PFSK-1 (cell line): Measurements from ENCODE around the gene RGP1.

Experiments used
- FOXP2 ChIP-seq: optimal IDR thresholded peaks from 2 replicates; pipeline ENCODE3; 2011; ENCODE audit warnings: borderline replicate concordance, control low read depth, inconsistent platforms; ENCODE audit not compliant: insufficient read depth; ENCODE audit errors: extremely low read length, extremely low read depth
- POLR2AphosphoS5 ChIP-seq: IDR thresholded peaks from 2 replicates; pipeline ENCODE4 v1.6.1; 2012; ENCODE audit warnings: low read depth, mild to moderate bottlenecking, control low read depth, low read length, moderate library complexity
- SIN3A ChIP-seq: IDR thresholded peaks from 2 replicates; pipeline ENCODE4 v1.6.1; 2012; ENCODE audit warnings: mild to moderate bottlenecking, low read length, moderate library complexity, borderline replicate concordance; ENCODE audit not compliant: insufficient read depth
- TAF1 ChIP-seq: IDR thresholded peaks from 2 replicates; pipeline ENCODE4 v1.6.1; 2012; ENCODE audit warnings: low read length, control low read depth, borderline replicate concordance; ENCODE audit not compliant: insufficient read depth
- TF ChIP-seq, protein P1 (sequence below), 2 experiments: IDR thresholded peaks; 2 replicates each; pipeline versions ENCODE4 v1.6.1 to v1.8.0; 2011 to 2012; ENCODE audit warnings: low read depth in 2 of 2, low read length in 2 of 2, control low read depth in 1 of 2, inconsistent platforms in 1 of 2, mild to moderate bottlenecking in 1 of 2, moderate library complexity in 1 of 2; ENCODE audit not compliant: insufficient read depth in 1 of 2

The RGP1 gene

GRCh38 chr9:35771075-35771433 lies 22.0 kb downstream of the RGP1 start:
- TF ChIP-seq, protein P1, sequence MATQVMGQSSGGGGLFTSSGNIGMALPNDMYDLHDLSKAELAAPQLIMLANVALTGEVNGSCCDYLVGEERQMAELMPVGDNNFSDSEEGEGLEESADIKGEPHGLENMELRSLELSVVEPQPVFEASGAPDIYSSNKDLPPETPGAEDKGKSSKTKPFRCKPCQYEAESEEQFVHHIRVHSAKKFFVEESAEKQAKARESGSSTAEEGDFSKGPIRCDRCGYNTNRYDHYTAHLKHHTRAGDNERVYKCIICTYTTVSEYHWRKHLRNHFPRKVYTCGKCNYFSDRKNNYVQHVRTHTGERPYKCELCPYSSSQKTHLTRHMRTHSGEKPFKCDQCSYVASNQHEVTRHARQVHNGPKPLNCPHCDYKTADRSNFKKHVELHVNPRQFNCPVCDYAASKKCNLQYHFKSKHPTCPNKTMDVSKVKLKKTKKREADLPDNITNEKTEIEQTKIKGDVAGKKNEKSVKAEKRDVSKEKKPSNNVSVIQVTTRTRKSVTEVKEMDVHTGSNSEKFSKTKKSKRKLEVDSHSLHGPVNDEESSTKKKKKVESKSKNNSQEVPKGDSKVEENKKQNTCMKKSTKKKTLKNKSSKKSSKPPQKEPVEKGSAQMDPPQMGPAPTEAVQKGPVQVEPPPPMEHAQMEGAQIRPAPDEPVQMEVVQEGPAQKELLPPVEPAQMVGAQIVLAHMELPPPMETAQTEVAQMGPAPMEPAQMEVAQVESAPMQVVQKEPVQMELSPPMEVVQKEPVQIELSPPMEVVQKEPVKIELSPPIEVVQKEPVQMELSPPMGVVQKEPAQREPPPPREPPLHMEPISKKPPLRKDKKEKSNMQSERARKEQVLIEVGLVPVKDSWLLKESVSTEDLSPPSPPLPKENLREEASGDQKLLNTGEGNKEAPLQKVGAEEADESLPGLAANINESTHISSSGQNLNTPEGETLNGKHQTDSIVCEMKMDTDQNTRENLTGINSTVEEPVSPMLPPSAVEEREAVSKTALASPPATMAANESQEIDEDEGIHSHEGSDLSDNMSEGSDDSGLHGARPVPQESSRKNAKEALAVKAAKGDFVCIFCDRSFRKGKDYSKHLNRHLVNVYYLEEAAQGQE (IDR thresholded peaks at IDR 0.05; ENCODE audit: insufficient read depth in 1 of 2, low read depth in 2 of 2, low read length in 2 of 2) = no peak
- TF ChIP-seq POLR2AphosphoS5 (no peak), FOXP2 (no peak), TAF1 (no peak), SIN3A (no peak)

- TF ChIP-seq FOXP2 (no peak), POLR2AphosphoS5 (no peak), TAF1 (no peak), SIN3A (no peak)
- TF ChIP-seq, protein P1 (IDR thresholded peaks at IDR 0.05; ENCODE audit: insufficient read depth in 1 of 2, low read depth in 2 of 2, low read length in 2 of 2) = no peak
These were observed 22.4 kb downstream of the RGP1 start for GRCh38 chr9:35771534-35771933.

DNA sequence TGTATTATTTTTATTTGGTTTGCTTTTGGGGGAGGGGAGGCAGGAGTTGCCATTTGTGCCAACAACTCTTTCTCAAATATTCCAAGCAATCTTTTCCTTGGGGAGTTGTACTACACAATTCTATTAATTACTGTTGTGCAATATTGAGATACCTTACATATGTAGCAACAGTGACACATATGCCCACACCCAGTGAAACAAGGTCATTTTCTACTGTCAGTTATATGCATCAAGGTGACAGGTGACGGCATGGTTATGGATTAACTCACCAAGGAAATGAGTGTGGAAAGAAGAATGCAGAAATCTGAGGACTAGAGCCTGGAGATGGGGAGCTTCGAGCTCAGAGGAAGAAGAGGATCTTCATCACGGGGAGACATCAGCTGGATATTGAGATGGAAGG lies 22.9 kb downstream of the RGP1 start:
- TF ChIP-seq SIN3A (no peak), TAF1 (no peak), FOXP2 (no peak), POLR2AphosphoS5 (no peak)
- TF ChIP-seq, protein P1 (IDR thresholded peaks at IDR 0.05; ENCODE audit: insufficient read depth in 1 of 2, low read depth in 2 of 2, low read length in 2 of 2) = no peak

DNA sequence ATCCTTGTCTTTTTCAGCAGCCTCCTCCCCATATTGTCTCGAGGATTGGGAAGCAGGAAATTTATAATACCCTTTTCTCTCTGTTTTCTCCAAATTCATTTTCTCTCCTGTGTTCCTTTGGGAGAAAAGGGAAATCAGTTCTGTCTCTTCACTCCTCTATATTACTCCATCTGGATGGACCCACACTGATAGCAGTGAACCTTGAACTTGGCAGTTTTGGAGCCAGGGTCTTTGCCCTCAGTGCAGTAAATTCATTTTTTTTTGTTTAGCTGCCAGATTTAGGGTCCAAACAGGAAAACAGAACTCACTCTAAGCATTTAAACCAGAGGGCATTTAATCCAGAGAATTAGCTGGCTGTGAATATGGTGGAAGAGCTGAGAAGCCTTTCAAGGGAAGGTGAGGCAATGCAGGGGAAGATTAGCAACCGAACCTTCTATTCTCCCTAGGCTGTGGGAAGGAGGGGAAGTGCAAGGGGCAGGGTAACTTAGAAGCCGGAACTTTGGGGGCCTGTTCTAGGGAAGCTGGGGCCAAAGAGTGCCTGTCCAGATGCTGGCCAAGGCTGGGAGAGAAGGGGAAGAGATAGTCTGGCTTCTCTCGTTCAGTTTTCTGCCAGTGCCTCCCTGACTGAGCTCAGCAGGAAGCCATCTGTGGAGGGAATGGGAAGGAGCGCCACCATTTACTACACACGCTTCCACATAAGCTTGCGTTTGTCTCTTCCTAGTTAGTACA lies 26.0 kb downstream of the RGP1 start:
- TF ChIP-seq POLR2AphosphoS5 (no peak), FOXP2 (no peak), SIN3A (no peak), TAF1 (no peak)
- TF ChIP-seq, protein P1 (IDR thresholded peaks at IDR 0.05; ENCODE audit: insufficient read depth in 1 of 2, low read depth in 2 of 2, low read length in 2 of 2) = no peak

DNA sequence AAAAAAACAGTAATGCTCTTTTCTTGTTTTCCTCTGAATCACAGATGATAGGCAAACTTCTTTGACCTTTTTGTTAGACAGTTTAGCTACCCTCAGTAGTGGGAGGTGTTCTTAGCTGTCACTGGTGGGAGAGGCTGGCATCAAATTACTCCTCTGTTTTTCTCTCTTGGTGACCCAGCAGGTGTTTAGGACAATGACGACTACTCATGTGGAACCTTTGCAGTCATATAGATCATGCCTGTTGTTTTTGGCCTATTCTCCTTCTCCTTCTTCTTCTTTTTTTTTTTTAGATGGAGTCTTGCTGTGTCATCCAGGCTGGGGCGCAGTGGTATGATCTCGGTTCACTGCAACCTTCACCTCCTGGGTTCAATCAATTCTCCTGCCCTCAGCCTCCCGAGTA lies 26.9 kb downstream of the RGP1 start:
- no peak for TF ChIP-seq SIN3A
- TF ChIP-seq FOXP2 = no peak
- TF ChIP-seq, protein P1 (IDR thresholded peaks at IDR 0.05; ENCODE audit: insufficient read depth in 1 of 2, low read depth in 2 of 2, low read length in 2 of 2) = no peak
- TF ChIP-seq POLR2AphosphoS5 = no peak
- no peak for TF ChIP-seq TAF1
